Measurements from ENCODE around the gene OLFML2B.

Gene OLFML2B

DNA sequence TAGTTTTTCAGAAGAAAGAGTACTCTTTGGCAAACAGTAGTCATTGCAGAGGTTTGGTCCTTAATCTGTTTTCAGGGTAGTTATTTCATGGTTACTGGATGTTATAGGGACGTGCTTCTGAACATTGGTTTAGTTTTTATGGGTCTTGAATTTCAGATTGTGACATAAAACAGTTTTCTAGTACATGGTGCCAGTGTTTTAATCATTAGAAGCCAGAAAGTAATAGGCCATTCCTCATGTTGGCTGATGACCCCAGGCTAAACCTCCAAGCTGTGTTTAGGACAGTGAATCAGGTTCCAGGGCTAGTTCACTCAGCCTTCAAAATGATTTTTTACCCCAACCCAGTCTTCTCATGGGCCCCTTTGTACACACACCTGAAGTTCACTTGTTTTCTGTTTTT is 73.3 kb downstream of the OLFML2B start:
- TF ChIP-seq, protein P1, sequence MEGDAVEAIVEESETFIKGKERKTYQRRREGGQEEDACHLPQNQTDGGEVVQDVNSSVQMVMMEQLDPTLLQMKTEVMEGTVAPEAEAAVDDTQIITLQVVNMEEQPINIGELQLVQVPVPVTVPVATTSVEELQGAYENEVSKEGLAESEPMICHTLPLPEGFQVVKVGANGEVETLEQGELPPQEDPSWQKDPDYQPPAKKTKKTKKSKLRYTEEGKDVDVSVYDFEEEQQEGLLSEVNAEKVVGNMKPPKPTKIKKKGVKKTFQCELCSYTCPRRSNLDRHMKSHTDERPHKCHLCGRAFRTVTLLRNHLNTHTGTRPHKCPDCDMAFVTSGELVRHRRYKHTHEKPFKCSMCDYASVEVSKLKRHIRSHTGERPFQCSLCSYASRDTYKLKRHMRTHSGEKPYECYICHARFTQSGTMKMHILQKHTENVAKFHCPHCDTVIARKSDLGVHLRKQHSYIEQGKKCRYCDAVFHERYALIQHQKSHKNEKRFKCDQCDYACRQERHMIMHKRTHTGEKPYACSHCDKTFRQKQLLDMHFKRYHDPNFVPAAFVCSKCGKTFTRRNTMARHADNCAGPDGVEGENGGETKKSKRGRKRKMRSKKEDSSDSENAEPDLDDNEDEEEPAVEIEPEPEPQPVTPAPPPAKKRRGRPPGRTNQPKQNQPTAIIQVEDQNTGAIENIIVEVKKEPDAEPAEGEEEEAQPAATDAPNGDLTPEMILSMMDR (IDR thresholded peaks at IDR 0.05; ENCODE audit: low read depth, low read length, missing control alignments), result no peak
- Histone ChIP-seq H3K36me3 (replicated peaks) (no peaks in the 10 kb centered on the region), H3K27me3 (replicated peaks) (no peaks in the 10 kb centered on the region), H3K27ac (no peak overlapping the region), H3K4me3 (ENCODE audit: low read depth, low read length) (no peak overlapping the region)
- in situ Hi-C loops (cut with HindIII; ENCODE audit: low pct_ligation_motif_present, low sequenced_read_pairs), result no loop called here
- no peak for DNase-seq

DNA sequence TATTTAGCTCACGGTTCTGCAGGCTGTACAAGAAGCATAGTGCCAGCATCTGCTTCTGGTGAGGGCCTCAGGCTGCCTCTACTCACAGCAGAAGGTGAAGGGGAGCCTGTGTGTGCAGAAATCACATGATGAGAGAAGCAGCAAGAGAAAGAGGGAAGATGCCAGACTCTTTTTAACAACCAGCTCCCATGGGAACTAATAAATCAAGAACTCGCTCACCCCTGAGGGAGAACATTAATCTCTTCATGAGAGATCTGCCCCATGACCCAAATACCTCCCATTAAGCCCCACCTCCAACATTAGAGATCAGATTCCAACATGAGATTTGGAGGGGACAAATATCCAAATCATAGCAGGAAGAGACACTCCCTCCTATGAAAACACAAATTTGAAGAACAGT is 74.1 kb downstream of the OLFML2B start:
- H3K4me3 ChIP-seq (ENCODE audit: low read depth, low read length), result no peak overlapping the region
- TF ChIP-seq, protein P1 (IDR thresholded peaks at IDR 0.05; ENCODE audit: low read depth, low read length, missing control alignments), result no peak
- no peak for DNase-seq
- no peaks in the 10 kb centered on the region for H3K27me3 ChIP-seq (replicated peaks)
- in situ Hi-C loops (cut with HindIII; ENCODE audit: low pct_ligation_motif_present, low sequenced_read_pairs), result no loop called here
- H3K27ac ChIP-seq, result no peak overlapping the region
- no peaks in the 10 kb centered on the region for H3K36me3 ChIP-seq (replicated peaks)

DNA sequence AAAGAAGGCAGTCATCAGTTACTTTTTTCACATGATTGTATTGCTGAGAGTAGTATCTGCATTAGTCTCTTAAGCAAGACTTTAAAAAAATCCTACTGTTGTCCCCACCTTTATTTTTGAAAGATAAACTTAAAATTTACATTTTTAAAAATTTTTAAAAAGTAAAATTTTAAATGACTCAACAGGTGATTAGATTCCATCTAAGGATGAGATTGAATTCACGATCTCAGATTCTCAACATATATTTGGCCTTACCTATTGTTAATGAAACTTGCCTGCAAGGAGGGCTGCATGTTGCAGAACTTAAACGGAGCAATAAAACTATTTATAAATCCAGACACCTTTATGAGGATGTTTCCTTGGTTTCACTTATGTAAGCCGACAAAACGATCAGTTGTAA is 75.2 kb downstream of the OLFML2B start:
- no peaks in the 10 kb centered on the region for H3K27me3 ChIP-seq (replicated peaks)
- no peak for DNase-seq
- TF ChIP-seq, protein P1 (IDR thresholded peaks at IDR 0.05; ENCODE audit: low read depth, low read length, missing control alignments), result no peak
- H3K27ac ChIP-seq, result no peak overlapping the region
- no peaks in the 10 kb centered on the region for H3K36me3 ChIP-seq (replicated peaks)
- in situ Hi-C loops (cut with HindIII; ENCODE audit: low pct_ligation_motif_present, low sequenced_read_pairs), result no loop called here
- no peak overlapping the region for H3K4me3 ChIP-seq (ENCODE audit: low read depth, low read length)

DNA sequence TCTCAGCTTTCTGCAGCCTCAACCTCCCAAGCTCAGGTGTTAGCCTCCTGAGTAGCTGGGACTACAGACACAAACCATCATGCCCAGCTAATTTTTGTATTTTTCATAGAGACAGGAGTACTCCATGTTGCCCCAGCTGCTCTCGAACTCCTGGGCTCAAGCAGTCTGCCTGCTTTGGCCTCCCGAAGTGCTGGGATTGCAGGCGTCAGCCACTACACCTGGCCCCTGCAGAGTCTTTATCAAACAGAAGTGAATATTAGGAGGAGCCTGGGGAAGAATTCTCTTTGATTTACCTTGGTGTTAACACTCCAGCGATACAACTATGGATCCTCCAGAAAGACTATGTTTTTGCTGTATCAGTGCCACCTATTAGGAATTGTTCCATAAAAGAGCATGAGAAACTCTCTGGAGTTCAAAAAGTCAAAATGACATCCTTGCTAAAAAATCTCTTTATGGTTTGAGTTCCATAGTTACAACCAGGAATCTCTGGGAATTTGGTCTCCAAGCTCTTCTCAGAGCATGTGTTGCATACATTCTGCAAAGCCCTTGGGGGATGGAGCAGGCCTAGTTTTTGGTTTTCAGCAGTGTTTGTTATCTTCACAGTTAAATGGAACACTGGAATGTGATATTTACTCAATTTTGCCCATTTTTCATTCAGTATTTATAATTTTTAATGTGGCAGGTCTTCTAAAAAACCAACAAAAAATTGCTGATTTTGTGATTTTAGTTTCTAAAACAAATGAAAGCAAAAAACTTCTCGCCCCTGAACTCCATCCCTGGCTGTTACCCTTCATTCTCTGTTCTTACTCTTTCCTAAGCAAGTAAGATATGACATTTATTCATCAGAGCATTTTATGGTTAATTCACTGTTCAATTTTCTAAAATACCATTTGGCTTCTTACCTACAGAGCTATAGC is 77.3 kb downstream of the OLFML2B start:
- TF ChIP-seq, protein P1 (IDR thresholded peaks at IDR 0.05; ENCODE audit: low read depth, low read length, missing control alignments), result no peak
- H3K27me3 ChIP-seq (replicated peaks), result no peaks in the 10 kb centered on the region
- in situ Hi-C loops (cut with HindIII; ENCODE audit: low pct_ligation_motif_present, low sequenced_read_pairs), result no loop called here
- H3K27ac ChIP-seq, result peak overlapping the region; percentile 62
- H3K36me3 ChIP-seq (replicated peaks), result no peaks in the 10 kb centered on the region
- DNase-seq, result peak; percentile 81
- no peak overlapping the region for H3K4me3 ChIP-seq (ENCODE audit: low read depth, low read length)

DNA sequence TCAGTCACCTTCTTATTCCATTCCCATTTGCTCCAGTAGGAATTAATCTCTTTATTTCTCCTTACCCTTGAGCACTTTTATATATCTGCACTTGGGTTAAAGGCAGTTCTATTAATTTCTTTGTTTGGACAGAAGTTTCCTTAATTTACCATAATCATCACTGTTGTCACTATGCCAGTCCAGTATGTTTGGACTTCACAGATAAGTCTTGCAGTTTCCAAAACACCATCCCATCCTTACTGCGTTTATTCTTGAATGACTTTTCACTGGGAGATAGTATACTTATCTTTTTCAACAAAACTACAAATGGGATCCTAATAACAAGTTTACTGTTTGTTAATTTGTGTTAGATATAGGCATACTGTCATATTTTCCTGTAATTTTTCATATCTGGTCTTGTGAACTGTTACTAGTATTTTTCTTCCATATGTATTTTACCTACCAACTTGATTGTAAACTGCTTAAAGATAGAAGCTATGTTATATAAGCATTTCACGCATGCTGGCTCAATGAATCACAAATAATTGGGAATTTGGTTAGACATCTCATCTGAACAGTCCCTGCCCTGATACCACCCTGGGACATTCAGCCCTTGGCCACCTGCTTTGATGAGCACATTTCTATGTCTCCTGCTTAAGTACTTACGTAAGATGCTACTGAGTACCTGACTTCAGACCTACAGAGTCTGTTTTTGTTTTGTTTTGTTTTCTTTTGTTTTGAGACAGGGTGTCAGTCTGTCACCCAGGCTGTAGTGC is 78.2 kb downstream of the OLFML2B start:
- H3K36me3 ChIP-seq (replicated peaks), result no peaks in the 10 kb centered on the region
- in situ Hi-C loops (cut with HindIII; ENCODE audit: low pct_ligation_motif_present, low sequenced_read_pairs), result no loop called here
- no peak overlapping the region for H3K4me3 ChIP-seq (ENCODE audit: low read depth, low read length)
- H3K27ac ChIP-seq, result peak overlapping the region; percentile 62
- no peak for DNase-seq
- TF ChIP-seq, protein P1 (IDR thresholded peaks at IDR 0.05; ENCODE audit: low read depth, low read length, missing control alignments), result no peak
- no peaks in the 10 kb centered on the region for H3K27me3 ChIP-seq (replicated peaks)

Measured in brain microvascular endothelial cell (primary cell).